ENCODE data around the gene NSDHL.

- TF ChIP-seq CTCF (IDR thresholded peaks at IDR 0.05) (no peak), POLR2A (IDR thresholded peaks at IDR 0.05) (no peak)
These were observed 35.5 kb downstream of the NSDHL start for GRCh38 chrX:152866386-152866785.

All from vagina (tissue), 2 donors.